SJSA1 (cell line): Measurements from ENCODE around the gene DGKG. TPM values are rescaled to one million over a fixed set of nuclear protein-coding genes. Genes with fewer than 3 reads are reported as not detected.

Source experiments
- DNase-seq, 2 experiments: peaks; one replicate each; pipeline ENCODE4 v3.0.0-alpha.2; 2015 to 2020; ENCODE audit warnings: low spot score in 2 of 2, low read depth in 1 of 2
- H3K27ac ChIP-seq: fragments of 250-450 bp; sonication (Bioruptor Pico); 2 replicates; pipeline ENCODE4 v1.5.1; 2020; ENCODE audit warnings: mild to moderate bottlenecking, moderate library complexity
- H3K27me3 ChIP-seq: fragments of 250-450 bp; sonication (Bioruptor Pico); replicated peaks from 2 replicates; pipeline ENCODE4 v1.5.1; 2020; ENCODE audit warnings: mild to moderate bottlenecking, moderate library complexity
- H3K36me3 ChIP-seq: fragments of 250-450 bp; sonication (Bioruptor Pico); 2 replicates; pipeline ENCODE4 v1.5.1; 2020; ENCODE audit warnings: mild to moderate bottlenecking
- H3K4me1 ChIP-seq: fragments of 250-450 bp; sonication (Bioruptor Pico); replicated peaks from 2 replicates; pipeline ENCODE4 v1.6.1; 2021; ENCODE audit warnings: mild to moderate bottlenecking
- H3K4me3 ChIP-seq: fragments of 250-450 bp; sonication (Bioruptor Pico); 2 replicates; pipeline ENCODE4 v1.5.1; 2020; ENCODE audit warnings: mild to moderate bottlenecking
- H3K9me3 ChIP-seq: fragments of 250-450 bp; sonication (Bioruptor Pico); replicated peaks from 2 replicates; pipeline ENCODE4 v1.5.1; 2020; ENCODE audit warnings: mild to moderate bottlenecking
- total RNA-seq: library from RNA; depleted of rRNA; stranded (reverse); fragments of >200 nt; shearing (Covaris generic); gene quantifications from 2 replicates; pipeline ENCODE4 v1.2.3, GENCODE V29; 2014

Gene DGKG
- total RNA-seq, 1 experiment from 2014 or later: 0.97 TPM

DNA sequence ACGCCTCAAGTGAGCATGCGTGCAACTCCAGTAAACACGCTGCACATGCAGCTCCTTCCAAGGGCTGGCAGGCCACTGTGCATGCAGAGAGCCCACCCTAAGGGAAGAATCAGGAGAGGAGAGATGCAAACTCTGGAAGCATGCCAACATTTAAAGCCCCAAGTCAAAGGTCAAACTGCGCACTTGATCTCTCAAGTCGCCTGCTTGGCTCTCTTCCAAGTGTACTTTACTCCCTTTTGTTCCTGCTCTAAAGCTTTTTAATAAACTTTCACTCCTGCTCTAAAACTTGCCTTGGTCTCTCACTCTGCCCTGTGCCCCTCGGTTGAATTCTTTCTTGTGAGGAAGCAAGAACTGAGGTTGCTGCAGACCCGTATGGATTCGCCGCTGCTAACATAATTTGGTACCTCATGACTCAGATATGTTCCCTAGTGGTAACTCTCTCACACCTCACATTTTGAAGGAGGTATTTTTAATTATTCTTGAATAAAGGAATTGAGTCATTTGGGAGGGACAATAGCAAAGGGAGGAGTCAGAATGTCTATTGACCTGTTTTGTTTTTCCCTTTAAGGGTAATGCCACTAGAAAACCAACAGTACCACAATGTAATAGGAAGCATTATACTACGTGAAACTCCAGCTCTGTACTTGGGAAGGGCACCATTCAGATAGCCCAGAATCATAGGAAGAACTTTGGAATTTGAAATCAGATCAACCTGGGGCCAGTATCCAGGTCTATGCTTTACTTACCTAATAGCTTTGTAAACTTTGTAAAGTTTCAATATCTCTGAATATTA is 19.6 kb upstream of the DGKG start:
- H3K27me3 ChIP-seq: no peaks in the 10 kb centered on the region; the same call in 1 of the 2 replicates
- DNase-seq: no peak
- no peaks in the 10 kb centered on the region for H3K36me3 ChIP-seq
- no peaks in the 10 kb centered on the region for H3K9me3 ChIP-seq
- H3K4me1 ChIP-seq: no peaks in the 10 kb centered on the region
- H3K27ac ChIP-seq: no peak overlapping the region
- H3K4me3 ChIP-seq: no peak overlapping the region

DNA sequence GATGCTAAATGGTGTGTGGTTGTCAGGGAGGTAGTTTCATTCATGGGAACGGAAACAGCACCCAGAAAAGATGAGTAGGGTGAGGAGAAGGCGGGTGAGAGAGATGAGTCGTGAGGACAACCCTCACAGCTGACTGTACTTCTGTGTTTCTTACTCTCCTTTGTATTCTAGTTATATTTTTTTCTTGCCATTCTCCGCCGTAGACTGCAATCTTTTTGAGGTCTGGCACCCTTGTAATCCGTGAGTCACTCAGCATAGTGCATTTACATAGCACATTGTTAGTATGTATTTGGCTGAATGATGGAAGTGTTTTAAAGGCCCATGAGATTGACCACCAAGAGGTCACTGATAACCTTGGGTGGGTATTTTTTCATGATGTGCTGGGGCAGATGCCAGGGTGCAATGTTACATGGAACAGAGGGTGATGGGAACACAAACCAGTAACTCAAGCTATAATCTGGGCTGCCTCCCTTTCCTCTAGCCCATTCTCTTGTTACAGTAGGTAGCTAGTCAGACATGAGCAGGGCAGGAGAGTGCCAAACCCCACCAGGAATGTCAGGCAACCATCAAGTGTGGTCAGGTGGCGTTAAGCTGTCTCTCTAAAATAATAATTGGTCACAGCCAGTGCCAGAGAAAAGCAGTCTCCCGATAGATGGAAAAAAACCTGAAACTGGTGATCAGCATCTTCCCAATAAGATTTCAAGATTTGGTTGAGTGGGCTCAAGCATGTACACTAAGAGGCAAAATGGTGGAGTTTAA is 18.8 kb upstream of the DGKG start:
- Histone ChIP-seq H3K4me1 (no peaks in the 10 kb centered on the region), H3K36me3 (no peaks in the 10 kb centered on the region), H3K27me3 (no peaks in the 10 kb centered on the region; the same call in 1 of the 2 replicates), H3K27ac (no peak overlapping the region), H3K9me3 (no peaks in the 10 kb centered on the region), H3K4me3 (no peak overlapping the region)
- no peak for DNase-seq

DNA sequence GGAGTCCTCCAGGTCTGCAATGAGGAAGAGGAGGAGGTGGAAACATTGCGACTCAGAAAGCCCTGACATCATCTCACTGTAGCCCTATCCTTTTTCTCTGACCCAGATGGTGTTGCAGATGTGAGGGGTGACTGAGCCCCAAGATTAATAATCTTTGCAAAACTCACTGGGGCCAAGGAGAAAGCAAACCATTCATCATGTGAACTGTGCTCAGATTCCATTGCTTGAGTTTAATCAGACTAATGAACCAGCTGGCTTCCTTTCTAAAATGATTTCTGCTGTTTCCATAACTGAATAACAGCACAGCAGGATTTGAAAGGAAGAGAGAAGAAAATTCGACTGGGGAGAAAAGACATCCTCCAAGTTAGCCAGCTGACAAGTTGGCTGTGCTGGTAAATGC is 13.4 kb upstream of the DGKG start:
- Histone ChIP-seq H3K4me3 (no peak overlapping the region), H3K27ac (no peak overlapping the region), H3K4me1 (no peaks in the 10 kb centered on the region), H3K9me3 (no peaks in the 10 kb centered on the region), H3K27me3 (peaks cover 10% of the 10 kb centered on the region), H3K36me3 (no peaks in the 10 kb centered on the region)
- DNase-seq: no peak

DNA sequence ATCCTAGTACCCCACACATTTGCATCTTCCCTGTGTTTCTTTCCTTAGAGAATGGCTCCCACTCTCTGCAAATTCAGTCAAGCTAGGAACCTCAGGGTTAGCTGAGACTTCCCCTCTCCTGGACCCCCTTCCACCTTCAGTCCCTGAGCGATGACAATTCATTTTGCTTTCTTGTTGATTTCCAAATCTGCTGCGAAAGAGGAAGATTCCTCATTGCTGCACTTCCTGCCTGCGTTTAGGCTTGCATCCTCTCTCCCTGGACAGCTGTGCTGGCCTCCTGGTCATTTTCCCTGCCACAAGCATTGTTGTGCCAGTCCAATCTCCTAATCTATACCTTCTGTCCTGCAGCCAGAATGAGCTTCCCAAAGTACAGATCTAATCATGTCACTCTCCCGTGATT is 12.3 kb upstream of the DGKG start:
- DNase-seq: no peak
- Histone ChIP-seq H3K27me3 (peaks cover 17% of the 10 kb centered on the region), H3K27ac (no peak overlapping the region), H3K4me3 (no peak overlapping the region), H3K4me1 (no peaks in the 10 kb centered on the region), H3K36me3 (no peaks in the 10 kb centered on the region), H3K9me3 (no peaks in the 10 kb centered on the region)

DNA sequence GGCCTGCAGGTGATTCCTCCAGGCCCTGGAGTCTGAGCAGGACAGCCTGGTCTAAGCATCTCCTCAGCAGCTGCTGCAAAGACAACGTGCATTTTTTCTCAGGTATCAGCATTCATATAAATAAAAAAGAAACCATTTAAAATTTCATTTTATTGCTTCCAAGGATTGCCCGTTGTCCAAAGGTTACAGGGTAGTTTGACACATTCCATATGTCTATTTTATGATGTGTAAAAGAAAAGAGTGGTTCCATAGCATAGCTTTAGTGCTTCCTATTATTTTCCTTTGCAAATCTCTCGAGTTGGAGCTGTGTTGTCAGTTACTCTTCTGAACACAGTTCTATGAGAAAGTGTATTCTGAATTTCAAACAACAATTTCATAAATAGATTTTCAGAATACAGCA is 7.2 kb upstream of the DGKG start:
- H3K4me1 ChIP-seq: no peaks in the 10 kb centered on the region
- H3K4me3 ChIP-seq: no peak overlapping the region
- DNase-seq: no peak
- H3K36me3 ChIP-seq: no peaks in the 10 kb centered on the region
- H3K27ac ChIP-seq: no peak overlapping the region
- H3K9me3 ChIP-seq: no peaks in the 10 kb centered on the region
- peaks cover 20% of the 10 kb centered on the region for H3K27me3 ChIP-seq

DNA sequence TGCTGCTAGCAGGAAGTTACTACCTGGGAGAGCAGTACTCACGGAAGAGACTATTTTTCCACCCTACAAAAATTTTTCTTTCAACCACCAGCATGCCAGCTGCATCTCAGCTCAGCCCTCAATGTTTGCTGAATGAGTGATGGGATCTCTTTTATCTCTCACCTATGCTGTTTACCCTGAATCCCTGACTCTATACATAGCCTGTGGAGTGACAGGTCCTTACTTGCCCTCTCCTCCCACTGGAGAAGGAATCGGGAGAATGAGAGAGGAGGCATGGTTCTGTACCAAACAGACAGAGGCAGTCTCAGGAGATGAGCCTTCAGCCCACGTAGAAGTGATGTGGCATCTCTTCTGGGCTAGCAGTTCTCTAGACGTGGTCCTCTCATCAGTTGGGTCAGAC is 6.7 kb upstream of the DGKG start:
- H3K4me1 ChIP-seq: no peaks in the 10 kb centered on the region
- no peak for DNase-seq
- H3K27ac ChIP-seq: no peak overlapping the region
- peaks cover 18% of the 10 kb centered on the region for H3K27me3 ChIP-seq
- no peaks in the 10 kb centered on the region for H3K36me3 ChIP-seq
- no peaks in the 10 kb centered on the region for H3K9me3 ChIP-seq
- no peak overlapping the region for H3K4me3 ChIP-seq

DNA sequence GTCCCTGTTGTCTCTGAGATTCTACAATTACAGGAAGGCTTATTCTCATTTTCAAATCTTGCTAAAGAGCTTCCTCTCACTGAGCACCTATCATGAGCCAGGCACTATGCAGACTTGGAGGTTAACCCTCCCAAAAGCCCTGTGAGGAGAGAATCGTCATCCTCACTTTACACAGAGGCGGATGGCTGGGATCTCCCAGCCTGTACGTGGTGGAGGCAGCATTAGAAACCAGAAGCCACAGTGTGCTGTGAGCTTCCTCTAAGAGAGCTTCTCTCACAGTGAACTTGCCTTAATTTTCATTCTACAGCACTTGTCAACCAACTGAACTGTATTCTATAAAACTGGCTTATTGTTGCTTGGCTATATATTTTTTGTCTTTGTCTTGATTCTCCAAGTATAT is 6.1 kb upstream of the DGKG start:
- H3K36me3 ChIP-seq: no peaks in the 10 kb centered on the region
- no peaks in the 10 kb centered on the region for H3K9me3 ChIP-seq
- H3K27me3 ChIP-seq: peaks cover 21% of the 10 kb centered on the region; the same call in 1 of the 2 replicates
- no peaks in the 10 kb centered on the region for H3K4me1 ChIP-seq
- no peak overlapping the region for H3K4me3 ChIP-seq
- H3K27ac ChIP-seq: no peak overlapping the region
- no peak for DNase-seq

DNA sequence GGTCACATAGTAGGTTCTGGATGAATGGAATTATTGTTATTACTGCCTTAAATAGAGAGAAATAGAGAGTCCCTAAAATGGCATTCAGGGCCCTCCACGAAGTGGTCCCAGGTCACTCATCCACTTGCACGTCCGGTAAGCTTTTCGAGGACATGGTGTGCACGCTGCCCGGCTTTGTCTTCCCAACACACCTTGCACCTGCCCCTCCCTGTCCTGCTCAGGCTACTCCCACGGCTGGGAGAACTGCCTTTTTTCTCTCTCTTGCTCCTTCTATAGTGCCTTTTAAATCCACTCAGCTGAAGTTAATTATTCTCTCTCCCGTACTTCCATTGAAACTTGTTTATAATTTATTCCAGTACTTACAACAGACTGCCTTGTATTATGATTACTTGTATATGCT is 5.6 kb upstream of the DGKG start:
- Histone ChIP-seq H3K27me3 (peaks cover 22% of the 10 kb centered on the region), H3K4me3 (no peak overlapping the region), H3K9me3 (no peaks in the 10 kb centered on the region), H3K36me3 (no peaks in the 10 kb centered on the region), H3K4me1 (no peaks in the 10 kb centered on the region), H3K27ac (no peak overlapping the region)
- DNase-seq: no peak

DNA sequence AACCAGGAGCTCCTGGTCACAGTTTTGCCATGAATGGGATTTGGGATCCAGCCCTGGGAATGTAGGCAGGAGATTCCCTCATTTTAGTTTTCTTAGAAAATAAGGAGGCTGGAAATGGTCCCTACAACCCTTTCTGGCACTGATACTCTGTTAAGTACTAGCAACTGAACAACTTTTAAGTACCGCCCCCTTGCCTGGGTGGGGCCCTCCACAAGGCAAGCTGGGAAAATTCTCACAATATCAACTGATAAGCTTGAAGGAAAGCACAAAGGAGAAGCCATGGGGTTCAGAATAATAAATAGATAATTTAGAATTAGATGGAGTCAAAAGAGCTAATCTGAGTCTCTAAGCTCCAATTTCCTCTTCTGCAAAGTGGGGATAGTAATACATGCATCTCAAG is 4.2 kb upstream of the DGKG start:
- H3K36me3 ChIP-seq: no peaks in the 10 kb centered on the region
- peaks cover 31% of the 10 kb centered on the region for H3K27me3 ChIP-seq
- no peaks in the 10 kb centered on the region for H3K4me1 ChIP-seq
- no peak overlapping the region for H3K4me3 ChIP-seq
- H3K27ac ChIP-seq: no peak overlapping the region
- DNase-seq: no peak
- H3K9me3 ChIP-seq: no peaks in the 10 kb centered on the region

DNA sequence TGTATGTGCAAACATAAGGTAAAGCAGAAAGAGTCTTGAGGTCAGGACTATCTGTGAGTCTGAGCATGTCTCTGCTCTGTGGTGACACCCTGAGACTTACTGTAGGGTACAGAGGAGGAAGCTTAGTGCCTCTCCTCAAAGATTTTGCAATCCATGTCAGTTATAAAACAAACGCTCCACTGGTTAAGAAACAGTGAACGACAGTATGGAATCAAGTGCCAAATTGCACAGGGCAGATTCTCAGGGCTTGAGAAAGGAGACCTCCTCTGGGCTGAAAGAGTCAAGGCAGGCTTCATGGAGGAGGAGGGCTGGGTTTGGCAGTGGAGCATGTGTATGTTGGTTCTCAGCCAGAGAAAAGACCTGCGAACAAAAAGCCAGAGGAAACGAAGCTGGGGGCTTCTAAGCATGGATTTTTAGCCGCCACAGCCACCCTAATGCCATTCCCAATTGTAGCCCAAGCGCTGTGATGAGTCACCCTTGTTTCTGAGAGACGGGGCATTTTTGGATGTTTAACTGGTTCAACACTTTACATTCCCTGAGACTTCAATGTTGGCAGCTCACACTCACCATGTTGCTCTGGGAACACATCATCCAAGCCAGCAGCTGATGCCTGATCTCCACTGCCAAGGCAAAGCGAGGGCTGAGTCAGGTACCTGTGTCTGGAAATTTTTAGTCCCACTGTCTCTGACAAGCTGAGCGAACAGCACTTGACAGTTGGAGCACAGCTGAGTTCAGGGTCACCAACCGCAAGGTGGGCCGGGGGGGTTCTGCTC is 3.4 kb upstream of the DGKG start:
- Histone ChIP-seq H3K9me3 (no peaks in the 10 kb centered on the region), H3K27me3 (peaks cover 37% of the 10 kb centered on the region), H3K27ac (no peak overlapping the region), H3K4me1 (no peaks in the 10 kb centered on the region), H3K4me3 (no peak overlapping the region), H3K36me3 (no peaks in the 10 kb centered on the region)
- no peak for DNase-seq

DNA sequence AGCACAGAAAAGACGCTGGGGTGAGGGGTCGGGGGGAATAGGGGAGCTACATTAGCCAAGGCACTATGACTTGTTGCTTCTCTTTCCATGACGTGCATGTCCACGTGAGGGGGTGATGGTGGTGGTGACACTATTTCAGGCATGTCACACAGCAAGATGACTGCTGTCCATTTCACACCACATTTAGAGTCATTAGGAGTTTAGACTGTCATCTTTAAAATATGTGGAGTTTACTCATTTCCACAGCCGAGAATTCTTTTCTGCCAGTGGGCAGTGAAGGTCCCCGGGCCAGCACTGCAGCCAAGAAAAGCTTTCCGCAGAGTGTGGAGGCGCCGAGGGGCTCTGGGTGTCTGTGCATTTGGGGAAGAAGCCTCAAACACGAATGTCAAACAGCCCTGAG is 954 bp upstream of the DGKG start:
- Histone ChIP-seq H3K4me3 (no peak overlapping the region), H3K27me3 (peaks cover 33% of the 10 kb centered on the region), H3K4me1 (no peaks in the 10 kb centered on the region), H3K36me3 (no peaks in the 10 kb centered on the region), H3K9me3 (no peaks in the 10 kb centered on the region), H3K27ac (no peak overlapping the region)
- DNase-seq: no peak

DNA sequence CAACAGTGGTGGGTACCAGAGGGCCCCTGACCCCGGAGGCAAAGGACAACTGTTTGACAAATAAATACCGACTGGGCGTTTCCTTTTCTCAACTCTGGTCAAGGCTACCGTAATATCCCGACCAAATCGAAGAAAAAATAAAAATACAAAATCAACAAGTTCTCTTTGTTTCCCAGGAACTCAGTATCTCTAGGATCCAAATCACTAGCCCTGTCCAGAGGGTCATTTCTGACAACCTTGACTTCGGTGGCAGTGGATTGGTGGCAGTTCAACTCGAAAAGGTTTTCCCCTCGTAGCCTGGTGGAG is 456 bp upstream of the DGKG start:
- no peaks in the 10 kb centered on the region for H3K9me3 ChIP-seq
- no peak overlapping the region for H3K27ac ChIP-seq
- H3K4me1 ChIP-seq: no peaks in the 10 kb centered on the region
- H3K27me3 ChIP-seq: peaks cover 33% of the 10 kb centered on the region
- H3K36me3 ChIP-seq: no peaks in the 10 kb centered on the region
- H3K4me3 ChIP-seq: no peak overlapping the region
- DNase-seq: no peak

DNA sequence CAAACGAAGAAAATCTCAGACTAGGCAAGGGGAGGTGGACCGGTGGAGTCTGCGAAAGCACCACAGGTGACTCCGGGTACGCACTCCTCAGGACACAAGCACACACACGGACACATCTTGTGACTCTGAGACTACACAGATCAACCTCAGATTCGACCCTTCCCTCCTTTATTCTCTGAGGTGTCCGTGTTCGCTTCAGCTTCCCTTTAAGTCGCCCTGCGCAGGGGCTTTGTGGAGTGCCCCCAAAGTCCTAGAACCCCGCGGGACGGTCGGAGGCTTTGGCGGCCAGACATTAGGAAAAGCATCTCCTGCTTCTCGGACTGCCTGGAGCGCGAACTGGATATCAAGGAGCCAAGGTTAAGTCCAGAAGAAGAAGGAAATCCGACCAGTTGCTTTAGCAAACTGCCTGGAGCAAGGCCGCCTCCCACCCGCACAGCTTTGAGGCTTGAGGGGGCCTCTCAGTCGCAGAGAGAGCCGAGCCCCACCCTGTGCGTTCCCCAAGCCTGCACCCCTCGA is 730 bp downstream of the DGKG start:
- DNase-seq: no peak
- H3K36me3 ChIP-seq: no peaks in the 10 kb centered on the region
- no peaks in the 10 kb centered on the region for H3K9me3 ChIP-seq
- no peak overlapping the region for H3K27ac ChIP-seq
- no peaks in the 10 kb centered on the region for H3K4me1 ChIP-seq
- no peak overlapping the region for H3K4me3 ChIP-seq
- peaks cover 33% of the 10 kb centered on the region for H3K27me3 ChIP-seq

DNA sequence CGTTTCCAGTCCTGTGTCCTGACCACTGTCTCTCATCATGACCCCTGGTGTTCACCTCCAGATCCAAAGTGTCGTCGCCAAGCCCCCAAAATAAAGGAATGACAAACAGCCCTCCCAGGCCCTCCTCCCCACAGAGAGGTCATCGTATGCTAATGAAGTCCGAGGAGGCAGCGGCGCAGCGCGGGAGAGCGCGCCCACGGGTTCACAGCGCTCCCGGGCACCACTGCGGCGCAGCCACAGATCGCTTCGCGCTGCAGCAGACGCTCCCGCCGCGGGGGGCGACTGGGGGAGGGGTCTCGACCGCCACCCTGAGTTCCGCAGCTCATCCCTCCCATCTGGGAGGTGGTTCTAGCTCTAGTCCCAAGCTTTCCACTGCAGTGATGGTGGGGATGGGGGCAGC is 1.3 kb downstream of the DGKG start:
- no peak overlapping the region for H3K4me3 ChIP-seq
- H3K9me3 ChIP-seq: no peaks in the 10 kb centered on the region
- H3K27me3 ChIP-seq: peaks cover 33% of the 10 kb centered on the region
- DNase-seq: no peak
- H3K4me1 ChIP-seq: no peaks in the 10 kb centered on the region
- H3K36me3 ChIP-seq: no peaks in the 10 kb centered on the region
- H3K27ac ChIP-seq: no peak overlapping the region
